Epithelial cell of prostate (primary cell): ENCODE data around the gene DIO2.
A peak's percentile ranks its signal among the peaks of the same experiment; 100 is the strongest.

ENCODE experiments used
- DNase-seq: peaks from one replicate; pipeline ENCODE4 v3.0.0-alpha.2; 2011; ENCODE audit warnings: low read depth, low spot score
- H3K27ac ChIP-seq: fragments of 450-650 bp; 2 replicates; pipeline ENCODE4 v1.5.1; 2017; ENCODE audit warnings: mild to moderate bottlenecking

DIO2 gene

GRCh38 chr14:80172375-80173051, 38.8 kb downstream of the DIO2 start:
- H3K27ac ChIP-seq = no peak overlapping the region
- DNase-seq = no peak

- no peak overlapping the region for H3K27ac ChIP-seq
- DNase-seq = no peak
These were observed 43.4 kb downstream of the DIO2 start for GRCh38 chr14:80167793-80168448.

GRCh38 chr14:80164991-80165721, 46.1 kb downstream of the DIO2 start:
- peak overlapping the region; percentile 36 for H3K27ac ChIP-seq
- DNase-seq = peak; percentile 45

GRCh38 chr14:80152763-80153162, 58.5 kb downstream of the DIO2 start:
- DNase-seq = no peak
- no peak overlapping the region for H3K27ac ChIP-seq

- H3K27ac ChIP-seq = peak overlapping the region; percentile 68
These were observed 59.1 kb downstream of the DIO2 start for GRCh38 chr14:80152166-80152565.

GRCh38 chr14:80150301-80150700, 61.0 kb downstream of the DIO2 start:
- DNase-seq = peak; percentile 82
- H3K27ac ChIP-seq = peak overlapping the region; percentile 68

More at GRCh38 chr14:80152166-80152565, 59.1 kb downstream of the DIO2 start:
- DNase-seq = no peak
